Coronary artery (tissue), 2 donors: ENCODE results near the gene FLT3.
"Not testable (repeated sequence)": the region's sequence is repeated elsewhere in the genome, so short reads cannot be mapped to it uniquely, and the experiment has no call there.

Source experiments
- DNase-seq: peaks from one replicate; pipeline ENCODE4 v3.0.0-alpha.2; 2017; ENCODE audit warnings: low spot score
- H3K27ac ChIP-seq, 2 donors: fragments of 200-600 bp; sonication (generic); one replicate each; pipeline ENCODE4 v1.5.1; 2016 to 2019
- H3K4me3 ChIP-seq: fragments of 200-600 bp; sonication (generic); 2 replicates; pipeline ENCODE4 v1.5.1; 2016; ENCODE audit warnings: mild to moderate bottlenecking, moderate library complexity
- TF ChIP-seq, protein P1 (sequence below): fragments of 200-600 bp; sonication (generic); IDR thresholded peaks from one replicate; pipeline ENCODE4 v1.5.1; 2019; ENCODE audit warnings: antibody characterized with exemption

The FLT3 gene

DNA sequence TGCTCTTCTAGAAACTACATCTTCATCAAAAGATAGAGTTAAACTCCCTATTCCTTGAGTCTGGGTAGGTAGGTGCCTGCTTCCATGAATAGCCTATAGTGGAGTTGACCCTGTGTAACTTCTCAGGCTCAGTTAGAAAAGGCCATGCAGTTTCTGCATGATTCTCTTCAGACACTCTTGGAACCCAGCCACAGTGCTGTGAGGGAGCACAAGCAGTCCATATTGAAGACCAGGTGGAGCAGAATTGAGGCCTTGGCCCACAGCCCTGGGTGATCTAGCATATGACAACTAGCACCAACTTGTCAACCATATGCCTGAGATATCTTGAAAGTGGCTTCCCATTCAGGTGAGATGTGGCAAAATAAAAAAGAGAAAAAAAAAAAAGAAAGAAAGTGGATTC lies 27.7 kb upstream of the FLT3 start:
- DNase-seq: no peak
- Histone ChIP-seq H3K27ac (no peak overlapping the region), H3K4me3 (no peak overlapping the region)
- TF ChIP-seq, protein P1, sequence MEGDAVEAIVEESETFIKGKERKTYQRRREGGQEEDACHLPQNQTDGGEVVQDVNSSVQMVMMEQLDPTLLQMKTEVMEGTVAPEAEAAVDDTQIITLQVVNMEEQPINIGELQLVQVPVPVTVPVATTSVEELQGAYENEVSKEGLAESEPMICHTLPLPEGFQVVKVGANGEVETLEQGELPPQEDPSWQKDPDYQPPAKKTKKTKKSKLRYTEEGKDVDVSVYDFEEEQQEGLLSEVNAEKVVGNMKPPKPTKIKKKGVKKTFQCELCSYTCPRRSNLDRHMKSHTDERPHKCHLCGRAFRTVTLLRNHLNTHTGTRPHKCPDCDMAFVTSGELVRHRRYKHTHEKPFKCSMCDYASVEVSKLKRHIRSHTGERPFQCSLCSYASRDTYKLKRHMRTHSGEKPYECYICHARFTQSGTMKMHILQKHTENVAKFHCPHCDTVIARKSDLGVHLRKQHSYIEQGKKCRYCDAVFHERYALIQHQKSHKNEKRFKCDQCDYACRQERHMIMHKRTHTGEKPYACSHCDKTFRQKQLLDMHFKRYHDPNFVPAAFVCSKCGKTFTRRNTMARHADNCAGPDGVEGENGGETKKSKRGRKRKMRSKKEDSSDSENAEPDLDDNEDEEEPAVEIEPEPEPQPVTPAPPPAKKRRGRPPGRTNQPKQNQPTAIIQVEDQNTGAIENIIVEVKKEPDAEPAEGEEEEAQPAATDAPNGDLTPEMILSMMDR: no peak

DNA sequence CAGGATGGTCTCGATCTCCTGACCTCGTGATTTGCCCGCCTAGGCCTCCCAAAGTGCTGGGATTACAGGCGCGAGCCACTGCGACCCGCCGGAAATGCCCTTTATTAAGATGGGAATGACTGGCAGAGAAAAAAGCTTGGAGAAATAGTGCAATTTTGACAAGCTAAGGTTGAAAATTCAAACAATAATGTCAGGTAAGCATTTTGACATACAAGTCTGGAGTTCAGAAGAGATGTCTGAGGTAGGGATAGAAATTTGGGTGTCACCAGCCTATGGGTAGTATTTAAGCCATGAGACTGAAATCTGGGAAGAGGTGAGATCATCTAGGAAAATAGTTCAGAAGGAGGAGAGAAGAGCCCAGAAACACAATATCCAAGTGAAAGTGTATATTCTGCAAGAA lies 20.8 kb upstream of the FLT3 start:
- TF ChIP-seq, protein P1: no peak
- DNase-seq: no peak
- Histone ChIP-seq H3K27ac (no peak overlapping the region), H3K4me3 (no peak overlapping the region)

DNA sequence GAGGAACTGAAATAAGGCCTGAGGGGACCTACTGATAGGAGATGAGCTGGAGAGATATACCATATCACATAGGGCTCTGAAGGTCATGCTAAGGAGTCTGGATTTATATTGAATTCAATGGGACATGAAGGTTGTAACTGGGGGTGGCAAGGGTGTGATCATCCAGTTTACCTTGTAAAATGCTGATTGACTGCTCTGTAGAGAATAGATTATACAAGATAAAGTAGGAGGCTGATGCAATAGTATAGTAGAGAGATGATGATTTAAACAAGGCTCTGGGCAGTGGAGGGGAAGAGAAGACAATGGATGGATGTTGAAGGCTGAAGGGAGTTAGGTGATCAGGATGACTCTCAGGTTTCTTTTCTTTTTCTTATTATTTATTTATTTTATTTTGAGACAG lies 19.9 kb upstream of the FLT3 start:
- H3K4me3 ChIP-seq: no peak overlapping the region
- no peak for DNase-seq
- TF ChIP-seq, protein P1: no peak
- no peak overlapping the region for H3K27ac ChIP-seq

DNA sequence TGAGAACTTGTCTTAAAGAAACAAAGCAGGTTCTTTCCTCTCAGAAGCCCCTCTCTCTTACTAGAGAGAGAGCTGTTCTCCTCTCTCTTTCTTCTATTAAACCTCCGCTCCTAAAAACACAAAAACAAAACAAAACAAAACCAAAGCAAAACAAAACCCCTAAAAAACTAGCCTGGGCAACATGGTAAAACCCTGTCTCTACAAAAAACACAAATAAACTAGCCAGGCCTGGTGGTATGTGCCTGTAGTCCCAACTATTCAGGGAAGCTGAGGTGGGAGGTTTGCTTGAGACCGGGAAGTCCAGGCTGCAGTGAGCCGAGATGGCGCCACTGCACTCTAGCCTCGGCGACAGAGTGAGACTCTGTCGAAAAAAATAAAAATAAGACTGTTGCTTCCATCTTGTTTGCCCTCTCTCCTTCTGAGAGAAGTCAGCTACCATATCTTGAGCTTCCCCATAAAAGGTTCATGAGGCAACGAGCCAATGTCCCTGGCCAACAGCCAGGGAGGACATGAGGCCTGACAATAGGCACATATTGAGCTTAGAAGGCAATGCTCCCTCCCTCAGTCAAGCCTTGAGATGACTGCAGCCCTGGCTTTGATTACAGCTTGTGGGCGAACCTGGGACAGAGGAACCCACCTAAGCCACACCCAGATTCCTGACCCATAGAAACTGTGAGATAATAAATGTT lies 17.5 kb upstream of the FLT3 start:
- TF ChIP-seq, protein P1: no peak
- DNase-seq: no peak
- H3K4me3 ChIP-seq: no peak overlapping the region
- H3K27ac ChIP-seq: no peak overlapping the region

DNA sequence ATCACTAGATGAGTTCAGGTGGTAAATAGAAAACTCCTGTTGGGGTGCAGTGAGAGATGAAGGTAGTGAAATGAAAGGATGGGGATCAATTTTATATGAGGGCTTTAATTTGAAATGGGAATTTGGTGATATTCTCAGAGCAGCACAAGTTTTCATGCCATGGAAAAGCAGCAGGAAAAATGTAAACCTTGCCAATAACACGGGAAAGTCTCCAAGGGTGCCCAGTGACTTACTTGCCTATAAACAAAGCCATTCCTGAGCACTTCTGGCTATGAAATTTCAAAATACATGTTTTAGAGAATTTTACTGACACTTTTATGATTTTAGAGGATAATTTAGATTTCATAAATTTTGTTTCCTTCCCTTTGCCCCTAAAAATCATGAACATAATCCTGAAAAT lies 16.4 kb upstream of the FLT3 start:
- TF ChIP-seq, protein P1: no peak
- H3K4me3 ChIP-seq: no peak overlapping the region
- no peak for DNase-seq
- no peak overlapping the region for H3K27ac ChIP-seq

DNA sequence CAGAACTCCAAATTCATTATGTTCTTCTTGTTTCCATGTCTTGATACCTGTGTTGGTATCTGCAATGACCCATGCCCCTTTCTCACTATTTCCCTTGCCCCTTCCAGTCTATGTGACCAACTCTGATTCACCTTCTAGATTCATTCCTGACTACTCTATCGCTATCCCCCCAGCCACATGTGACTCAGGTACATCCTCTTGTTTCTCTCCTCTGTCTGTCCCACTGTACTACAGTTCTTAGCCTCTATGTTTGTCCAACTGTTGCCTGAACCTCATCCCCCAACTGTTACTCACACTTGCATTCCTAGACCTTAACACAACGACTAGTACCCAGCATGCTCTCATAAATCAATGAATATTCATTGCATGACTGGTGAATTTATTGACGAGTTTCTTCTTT lies 10.0 kb upstream of the FLT3 start:
- Histone ChIP-seq H3K27ac (no peak overlapping the region), H3K4me3 (no peak overlapping the region)
- DNase-seq: no peak
- TF ChIP-seq, protein P1: no peak

DNA sequence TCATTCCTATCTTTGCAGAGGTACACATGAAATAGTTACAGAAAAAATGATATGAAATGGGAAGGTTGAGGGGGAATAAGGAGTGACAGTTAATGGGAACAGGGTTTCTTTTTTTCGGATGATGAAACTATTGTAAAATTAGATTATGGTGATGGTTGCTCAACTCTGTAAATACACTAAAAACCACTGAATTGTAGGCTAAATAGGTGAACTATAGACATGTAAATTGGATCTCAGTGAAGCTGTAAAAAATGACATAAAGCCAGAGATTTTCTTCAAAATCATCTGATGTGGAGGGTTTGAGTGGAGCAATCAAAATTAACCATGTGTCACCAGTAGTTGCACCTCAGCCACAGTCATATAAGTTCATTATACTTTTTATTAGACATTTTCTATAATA lies 6.6 kb upstream of the FLT3 start:
- Histone ChIP-seq H3K27ac (no peak overlapping the region), H3K4me3 (no peak overlapping the region)
- TF ChIP-seq, protein P1: no peak
- no peak for DNase-seq

DNA sequence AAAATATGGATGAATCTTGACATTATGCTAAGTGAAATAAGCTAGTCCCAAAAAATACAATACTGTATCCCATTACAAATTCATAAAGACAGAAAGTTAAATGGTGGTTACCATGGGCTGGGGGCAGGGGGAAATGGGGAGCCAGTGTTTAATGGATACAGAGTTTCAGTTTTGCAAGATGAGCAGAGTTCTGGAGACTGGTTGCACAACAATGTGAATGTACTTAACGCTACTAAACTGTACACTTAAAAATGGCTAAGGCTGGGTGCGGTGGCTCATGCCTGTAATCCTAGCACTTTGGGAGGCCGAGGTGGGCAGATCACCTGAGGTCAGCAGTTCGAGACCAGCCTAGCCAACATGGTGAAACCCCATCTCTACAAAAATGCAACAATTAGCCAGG lies 1.5 kb upstream of the FLT3 start:
- H3K4me3 ChIP-seq, DNase-seq, H3K27ac ChIP-seq: not testable (repeated sequence)
